GM19351 (cell line): ENCODE data around the gene KRT82.

Experiments
- ATAC-seq: cut with Tn5 transposase; IDR thresholded peaks from one replicate; pipeline ENCODE4 v1.9.1; 2021; ENCODE audit warnings: mild to moderate bottlenecking, moderate library complexity; ENCODE audit not compliant: unreplicated experiment

KRT82 gene

GRCh38 chr12:52389313-52390207 is 16.6 kb downstream of the KRT82 start:
- no peak for ATAC-seq

- ATAC-seq = no peak
Measured at GRCh38 chr12:52387859-52388258, 18.3 kb downstream of the KRT82 start.

GRCh38 chr12:52385226-52385702 is 20.9 kb downstream of the KRT82 start, which contains the start of gene KRT84:
Gene KRT84, minus strand, starts transcription at chr12:52385652. Its CDS starts 67 bp downstream, at chr12:52385585.
- no peak for ATAC-seq

- no peak for ATAC-seq
Measured at GRCh38 chr12:52383331-52383730, 22.8 kb downstream of the KRT82 start.

- ATAC-seq = no peak
Measured at GRCh38 chr12:52382854-52383253, 23.3 kb downstream of the KRT82 start.

- ATAC-seq = no peak
Measured at GRCh38 chr12:52381206-52381605, 24.9 kb downstream of the KRT82 start.

GRCh38 chr12:52380271-52380694 is 25.9 kb downstream of the KRT82 start:
- no peak for ATAC-seq

GRCh38 chr12:52379536-52379935 is 26.6 kb downstream of the KRT82 start:
- no peak for ATAC-seq

- no peak for ATAC-seq
Measured at GRCh38 chr12:52378091-52378490, 28.0 kb downstream of the KRT82 start.

- ATAC-seq = no peak
Measured at GRCh38 chr12:52377266-52377665, 28.9 kb downstream of the KRT82 start.

GRCh38 chr12:52372216-52373154 is 33.6 kb downstream of the KRT82 start:
- no peak for ATAC-seq

- ATAC-seq = no peak
Measured at GRCh38 chr12:52371716-52372115, 34.4 kb downstream of the KRT82 start.

GRCh38 chr12:52370926-52371608 is 35.1 kb downstream of the KRT82 start:
- no peak for ATAC-seq

GRCh38 chr12:52369809-52370208 is 36.3 kb downstream of the KRT82 start:
- no peak for ATAC-seq

- ATAC-seq = no peak
Measured at GRCh38 chr12:52369211-52369610, 36.9 kb downstream of the KRT82 start.

GRCh38 chr12:52368508-52368907 is 37.6 kb downstream of the KRT82 start:
- ATAC-seq = no peak

GRCh38 chr12:52367876-52368275 is 38.3 kb downstream of the KRT82 start:
- no peak for ATAC-seq

- ATAC-seq = no peak
Measured at GRCh38 chr12:52366738-52367485, 39.2 kb downstream of the KRT82 start, which contains the start of gene KRT85. Gene KRT85, minus strand, starts transcription at chr12:52367481. Its CDS starts 76 bp downstream, at chr12:52367405.

GRCh38 chr12:52364901-52365489 is 41.1 kb downstream of the KRT82 start:
- ATAC-seq = no peak

- ATAC-seq = no peak
Measured at GRCh38 chr12:52364061-52364460, 42.1 kb downstream of the KRT82 start.
